ENCODE results near the gene SLC47A2. TPM values are rescaled to one million over a fixed set of nuclear protein-coding genes. Genes with fewer than 3 reads are reported as not detected.

SLC47A2 gene
- total RNA-seq, 1 donor from 2014 or later: not detected

DNA sequence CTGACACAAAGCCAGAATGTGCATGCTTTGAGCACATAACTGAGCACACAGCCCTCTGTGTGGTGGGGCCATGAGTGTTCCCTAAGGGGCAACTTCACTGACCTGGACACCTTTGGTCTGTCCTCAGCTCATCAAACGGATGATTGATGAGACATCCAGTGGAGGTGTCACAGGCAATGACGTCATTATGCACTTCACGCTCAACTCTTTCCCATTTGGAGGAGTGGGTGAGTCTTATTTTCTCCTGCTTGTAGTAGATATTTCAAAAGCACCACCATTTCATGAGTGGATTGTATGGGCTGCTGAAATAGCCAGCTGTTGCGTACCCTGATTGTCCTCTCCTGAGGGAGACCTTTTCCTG lies 51.6 kb downstream of the SLC47A2 start:
- TF ChIP-seq, protein P1, sequence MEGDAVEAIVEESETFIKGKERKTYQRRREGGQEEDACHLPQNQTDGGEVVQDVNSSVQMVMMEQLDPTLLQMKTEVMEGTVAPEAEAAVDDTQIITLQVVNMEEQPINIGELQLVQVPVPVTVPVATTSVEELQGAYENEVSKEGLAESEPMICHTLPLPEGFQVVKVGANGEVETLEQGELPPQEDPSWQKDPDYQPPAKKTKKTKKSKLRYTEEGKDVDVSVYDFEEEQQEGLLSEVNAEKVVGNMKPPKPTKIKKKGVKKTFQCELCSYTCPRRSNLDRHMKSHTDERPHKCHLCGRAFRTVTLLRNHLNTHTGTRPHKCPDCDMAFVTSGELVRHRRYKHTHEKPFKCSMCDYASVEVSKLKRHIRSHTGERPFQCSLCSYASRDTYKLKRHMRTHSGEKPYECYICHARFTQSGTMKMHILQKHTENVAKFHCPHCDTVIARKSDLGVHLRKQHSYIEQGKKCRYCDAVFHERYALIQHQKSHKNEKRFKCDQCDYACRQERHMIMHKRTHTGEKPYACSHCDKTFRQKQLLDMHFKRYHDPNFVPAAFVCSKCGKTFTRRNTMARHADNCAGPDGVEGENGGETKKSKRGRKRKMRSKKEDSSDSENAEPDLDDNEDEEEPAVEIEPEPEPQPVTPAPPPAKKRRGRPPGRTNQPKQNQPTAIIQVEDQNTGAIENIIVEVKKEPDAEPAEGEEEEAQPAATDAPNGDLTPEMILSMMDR (IDR thresholded peaks at IDR 0.05; ENCODE audit: unreplicated experiment): no peak
- Mint-ChIP-seq H3K9me3 (no peaks in the 10 kb centered on the region), H3K27me3 (ENCODE audit: low read depth) (no peaks in the 10 kb centered on the region), H3K27ac (no peak overlapping the region), H3K4me3 (no peak overlapping the region), H3K36me3 (peaks cover 40% of the 10 kb centered on the region), H3K4me1 (no peaks in the 10 kb centered on the region)
- DNase-seq (ENCODE audit: low spot score in 2 of 2, unreplicated experiment in 2 of 2): no peak

DNA sequence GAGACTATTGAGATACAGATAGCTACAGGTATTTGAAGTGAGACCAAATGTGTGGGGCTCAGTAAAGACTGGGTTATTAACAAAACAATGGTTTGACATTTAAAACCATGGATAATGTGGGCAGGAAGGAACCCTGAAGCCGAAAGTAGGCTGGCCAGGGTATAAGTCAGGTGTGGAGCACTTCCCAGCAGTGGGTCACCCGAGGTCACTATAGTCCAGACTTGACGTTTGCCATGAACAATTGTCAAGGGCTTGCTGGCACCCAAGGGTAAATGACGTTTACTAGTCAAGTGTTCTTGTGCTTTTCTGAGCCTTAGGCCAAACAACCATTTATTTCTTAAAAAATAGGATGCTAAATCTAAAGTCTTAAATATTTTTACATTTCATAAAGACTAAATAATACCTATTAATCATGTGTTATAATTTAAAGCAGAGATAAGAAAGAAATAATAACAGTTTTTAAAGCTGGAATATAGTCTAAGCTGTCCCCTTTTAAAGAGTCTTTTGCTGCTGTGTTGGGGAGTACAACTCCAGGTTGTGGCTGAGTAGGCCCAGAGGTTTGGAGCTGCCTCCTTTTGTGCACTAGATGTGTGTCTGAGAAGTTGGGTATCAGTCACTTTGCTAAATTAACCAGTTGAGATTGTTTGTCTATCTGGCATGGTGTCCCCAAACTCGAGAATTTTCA lies 52.1 kb downstream of the SLC47A2 start:
- Mint-ChIP-seq H3K4me3 (no peak overlapping the region), H3K4me1 (peaks cover 1% of the 10 kb centered on the region), H3K27ac (no peak overlapping the region), H3K27me3 (ENCODE audit: low read depth) (no peaks in the 10 kb centered on the region), H3K9me3 (no peaks in the 10 kb centered on the region), H3K36me3 (peaks cover 39% of the 10 kb centered on the region)
- TF ChIP-seq, protein P1 (IDR thresholded peaks at IDR 0.05; ENCODE audit: unreplicated experiment): no peak
- DNase-seq (ENCODE audit: low spot score in 2 of 2, unreplicated experiment in 2 of 2): no peak

DNA sequence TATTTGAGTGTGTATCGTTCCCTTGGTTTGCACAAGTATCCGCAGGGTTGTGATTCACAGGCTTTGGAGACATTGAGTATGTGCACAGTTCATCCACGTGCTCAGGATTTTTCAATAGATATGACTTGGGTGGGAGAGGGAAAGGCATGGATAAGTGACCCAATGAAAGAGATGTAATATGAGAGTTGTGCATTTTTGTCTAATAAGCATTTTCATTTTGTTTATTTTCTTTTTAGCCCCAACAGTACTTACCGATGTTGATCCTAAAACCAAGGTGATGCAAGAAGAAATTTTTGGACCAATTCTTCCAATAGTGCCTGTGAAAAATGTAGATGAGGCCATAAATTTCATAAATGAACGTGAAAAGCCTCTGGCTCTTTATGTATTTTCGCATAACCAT lies 53.3 kb downstream of the SLC47A2 start:
- Mint-ChIP-seq H3K4me3 (no peak overlapping the region), H3K9me3 (no peaks in the 10 kb centered on the region), H3K27me3 (ENCODE audit: low read depth) (no peaks in the 10 kb centered on the region), H3K27ac (no peak overlapping the region), H3K4me1 (peaks cover 3% of the 10 kb centered on the region), H3K36me3 (peaks cover 44% of the 10 kb centered on the region)
- TF ChIP-seq, protein P1 (IDR thresholded peaks at IDR 0.05; ENCODE audit: unreplicated experiment): no peak
- DNase-seq (ENCODE audit: low spot score in 2 of 2, unreplicated experiment in 2 of 2): no peak

DNA sequence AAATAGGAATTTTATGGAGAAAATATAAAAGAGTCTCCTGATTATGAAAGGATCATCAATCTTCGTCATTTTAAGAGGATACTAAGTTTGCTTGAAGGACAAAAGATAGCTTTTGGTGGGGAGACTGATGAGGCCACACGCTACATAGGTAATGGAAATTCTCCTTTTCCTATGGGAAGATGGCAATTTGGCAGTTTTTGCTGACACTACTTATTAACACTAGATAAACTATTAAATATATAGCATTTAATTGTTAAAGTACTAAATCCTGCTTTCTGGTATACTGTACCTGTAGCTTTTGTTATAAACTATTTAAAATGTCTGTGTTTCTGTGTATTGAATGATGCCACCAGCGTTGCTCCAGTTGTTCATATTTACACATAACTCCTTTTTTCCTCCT lies 55.3 kb downstream of the SLC47A2 start:
- TF ChIP-seq, protein P1 (IDR thresholded peaks at IDR 0.05; ENCODE audit: unreplicated experiment): no peak
- peaks cover 57% of the 10 kb centered on the region for H3K36me3 Mint-ChIP-seq
- no peaks in the 10 kb centered on the region for H3K9me3 Mint-ChIP-seq
- no peaks in the 10 kb centered on the region for H3K27me3 Mint-ChIP-seq (ENCODE audit: low read depth)
- no peak overlapping the region for H3K27ac Mint-ChIP-seq
- no peak for DNase-seq (ENCODE audit: low spot score in 2 of 2, unreplicated experiment in 2 of 2)
- H3K4me1 Mint-ChIP-seq: peaks cover 3% of the 10 kb centered on the region
- no peak overlapping the region for H3K4me3 Mint-ChIP-seq

DNA sequence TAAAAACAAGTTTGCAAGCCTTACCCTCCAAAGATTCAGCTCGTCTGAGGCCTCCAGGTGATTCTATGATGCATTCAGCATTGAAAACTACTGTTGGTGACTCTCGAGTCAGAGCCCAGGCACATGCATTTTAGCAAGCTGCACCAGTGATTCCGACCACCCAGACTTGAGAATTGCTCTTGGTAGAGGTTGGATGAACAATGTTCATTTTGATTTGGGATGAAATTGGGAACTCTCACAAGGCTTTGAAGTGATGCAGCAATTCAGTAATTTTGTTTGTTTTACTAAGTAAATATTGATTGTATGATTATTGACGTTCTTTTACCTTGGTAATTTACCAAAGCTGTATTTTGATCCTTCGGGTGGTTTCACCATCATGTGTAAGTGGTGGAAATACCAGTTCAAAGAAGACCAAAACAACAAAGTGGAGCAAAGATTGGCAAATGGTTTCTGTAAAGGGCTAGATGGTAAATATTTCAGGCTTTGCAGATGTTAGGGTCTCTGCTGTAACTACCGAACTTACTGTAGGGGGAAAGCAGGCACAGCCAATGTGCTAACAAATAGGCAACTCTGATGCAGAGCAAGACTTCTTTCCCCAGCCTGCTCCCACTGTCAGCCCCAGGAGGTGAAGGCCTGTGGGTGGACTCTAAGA lies 56.0 kb downstream of the SLC47A2 start:
- Mint-ChIP-seq H3K27me3 (ENCODE audit: low read depth) (no peaks in the 10 kb centered on the region), H3K36me3 (peaks cover 58% of the 10 kb centered on the region)
- TF ChIP-seq, protein P1 (IDR thresholded peaks at IDR 0.05; ENCODE audit: unreplicated experiment): no peak

More for the DNA sequence above, 56.0 kb downstream of the SLC47A2 start:
- Mint-ChIP-seq H3K9me3 (no peaks in the 10 kb centered on the region), H3K4me1 (peaks cover 3% of the 10 kb centered on the region), H3K27ac (no peak overlapping the region), H3K4me3 (no peak overlapping the region)
- DNase-seq (ENCODE audit: low spot score in 2 of 2, unreplicated experiment in 2 of 2): no peak
